Activated naive CD8-positive, alpha-beta T cell (primary cell): ENCODE results near the gene TNFRSF21.
"Not testable (repeated sequence)": the region's sequence is repeated elsewhere in the genome, so short reads cannot be mapped to it uniquely, and the experiment has no call there.

Experiments used
- H3K27ac Mint-ChIP-seq: one replicate; pipeline ENCODE4 v1.8.0; 2021; ENCODE audit warnings: mixed read lengths
- H3K27me3 Mint-ChIP-seq: one replicate; pipeline ENCODE4 v1.8.0; 2021; ENCODE audit warnings: mixed read lengths
- H3K36me3 Mint-ChIP-seq: one replicate; pipeline ENCODE4 v1.8.0; 2021; ENCODE audit warnings: mixed read lengths
- H3K4me1 Mint-ChIP-seq: one replicate; pipeline ENCODE4 v1.8.0; 2021; ENCODE audit warnings: low read depth, mixed read lengths
- H3K4me3 Mint-ChIP-seq: one replicate; pipeline ENCODE4 v1.8.0; 2021; ENCODE audit warnings: mild to moderate bottlenecking, mixed read lengths
- H3K9me3 Mint-ChIP-seq: one replicate; pipeline ENCODE4 v1.8.0; 2021; ENCODE audit warnings: low read depth, mixed read lengths

Gene TNFRSF21

DNA sequence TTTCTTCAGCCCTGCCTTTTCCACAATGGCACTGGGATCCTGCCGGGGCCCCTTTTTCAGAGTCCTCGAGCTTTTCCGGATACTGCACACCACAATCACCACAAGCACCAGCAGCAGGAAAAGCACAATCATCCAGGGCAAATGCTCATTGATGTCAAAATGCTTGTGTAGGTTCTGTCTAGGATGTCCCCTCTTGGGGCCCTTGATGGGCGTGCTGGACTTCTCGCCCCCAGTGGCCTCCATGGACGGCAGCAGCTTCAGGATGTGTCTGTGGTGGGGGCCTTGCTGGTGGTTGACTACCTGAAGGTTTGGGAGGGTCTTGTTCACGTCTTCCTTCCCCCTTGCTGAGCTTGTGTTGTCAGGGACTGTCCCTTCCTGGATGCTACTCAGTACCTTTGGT is 25.7 kb downstream of the TNFRSF21 start:
- Mint-ChIP-seq H3K27ac (no peak overlapping the region), H3K27me3 (peaks cover 2% of the 10 kb centered on the region), H3K36me3 (no peaks in the 10 kb centered on the region)

DNA sequence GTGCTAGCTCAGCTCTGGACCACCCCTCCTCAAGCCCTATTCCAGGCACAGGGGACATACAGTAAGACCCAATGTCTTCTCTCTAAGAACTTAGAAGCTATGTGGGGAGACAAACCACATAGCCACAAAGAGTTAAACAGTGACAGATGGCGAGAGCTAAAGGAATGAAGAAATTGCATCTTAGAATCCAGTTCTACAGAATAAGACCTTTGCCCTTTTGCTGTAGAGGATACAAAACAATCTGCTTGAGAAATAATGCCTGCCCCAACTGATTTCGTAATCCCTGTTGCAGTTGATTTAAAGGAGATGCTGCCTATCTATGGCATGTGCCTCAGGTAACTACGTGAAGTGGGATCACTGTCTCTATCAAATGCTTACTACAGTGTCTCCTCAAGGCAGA is 31.2 kb downstream of the TNFRSF21 start:
- Mint-ChIP-seq H3K9me3 (no peaks in the 10 kb centered on the region), H3K27me3 (no peaks in the 10 kb centered on the region), H3K4me1 (no peaks in the 10 kb centered on the region), H3K4me3 (no peak overlapping the region), H3K27ac (no peak overlapping the region), H3K36me3 (no peaks in the 10 kb centered on the region)

More for the DNA sequence above, 25.7 kb downstream of the TNFRSF21 start:
- Mint-ChIP-seq H3K9me3 (no peaks in the 10 kb centered on the region), H3K4me1 (no peaks in the 10 kb centered on the region), H3K4me3 (no peak overlapping the region)

DNA sequence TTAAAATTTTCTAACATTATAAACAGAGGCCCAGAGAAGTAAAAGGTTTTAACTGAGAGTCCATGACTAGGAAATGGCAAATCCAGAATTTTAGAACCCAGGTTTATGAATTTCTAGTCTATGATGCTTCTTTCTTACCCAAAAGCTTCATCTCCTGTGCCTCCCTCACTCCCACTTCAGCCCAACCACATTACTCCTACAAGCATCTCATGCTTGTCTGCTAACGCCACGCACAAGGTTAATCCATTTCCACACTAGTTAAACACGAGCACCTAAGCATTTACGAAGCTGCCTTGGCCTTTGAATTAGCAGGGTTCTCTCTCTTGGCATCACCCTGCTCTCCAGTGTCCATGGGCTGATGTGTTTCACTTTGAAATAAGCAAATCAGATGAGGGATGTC is 32.0 kb downstream of the TNFRSF21 start:
- Mint-ChIP-seq H3K27me3 (no peaks in the 10 kb centered on the region), H3K27ac (no peak overlapping the region), H3K4me3 (no peak overlapping the region), H3K4me1 (no peaks in the 10 kb centered on the region), H3K9me3 (no peaks in the 10 kb centered on the region), H3K36me3 (no peaks in the 10 kb centered on the region)

DNA sequence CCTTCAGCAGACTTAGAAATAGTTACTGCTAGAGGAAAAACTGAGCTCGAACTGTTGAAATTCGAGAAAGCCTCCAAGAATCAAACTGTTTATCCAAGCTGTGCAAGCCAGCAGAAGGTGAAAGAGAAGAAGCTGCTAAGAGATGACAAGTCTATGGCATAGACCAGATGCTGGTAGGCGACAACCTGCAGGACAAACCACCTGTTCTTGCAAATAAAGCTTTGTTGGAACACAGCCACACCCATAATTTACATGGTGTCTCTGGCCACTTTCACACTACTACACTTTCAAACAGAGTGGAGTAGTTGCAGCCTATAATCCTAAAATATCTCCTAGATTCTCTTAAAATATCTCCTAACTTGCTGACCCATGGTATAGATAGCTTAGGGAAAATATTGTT is 33.3 kb downstream of the TNFRSF21 start:
- Mint-ChIP-seq H3K27ac (no peak overlapping the region), H3K27me3 (no peaks in the 10 kb centered on the region), H3K4me1 (no peaks in the 10 kb centered on the region), H3K4me3 (no peak overlapping the region), H3K36me3 (no peaks in the 10 kb centered on the region), H3K9me3 (no peaks in the 10 kb centered on the region)

DNA sequence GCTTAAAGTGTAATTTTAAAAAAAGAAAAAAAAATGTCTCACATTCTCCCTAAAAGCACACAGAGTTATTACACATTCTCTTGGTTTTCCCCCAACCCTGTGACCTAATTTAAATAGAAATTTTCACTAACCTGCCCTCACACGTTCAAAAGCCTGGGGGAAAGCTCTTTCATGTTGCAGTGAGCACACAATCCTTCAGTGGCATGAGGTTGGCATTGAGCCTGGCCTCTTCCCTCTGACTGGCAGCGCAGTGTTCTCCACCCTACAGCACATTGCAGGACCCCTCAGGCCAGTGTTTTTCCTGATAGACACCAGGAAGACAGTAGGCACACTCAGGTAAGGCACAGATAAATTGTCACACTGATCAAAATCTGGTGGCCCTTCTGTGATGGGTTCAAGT is 34.1 kb downstream of the TNFRSF21 start:
- no peaks in the 10 kb centered on the region for H3K4me1 Mint-ChIP-seq
- H3K4me3 Mint-ChIP-seq: no peak overlapping the region
- H3K27ac Mint-ChIP-seq: no peak overlapping the region
- H3K27me3 Mint-ChIP-seq: no peaks in the 10 kb centered on the region
- H3K36me3 Mint-ChIP-seq: no peaks in the 10 kb centered on the region
- no peaks in the 10 kb centered on the region for H3K9me3 Mint-ChIP-seq

DNA sequence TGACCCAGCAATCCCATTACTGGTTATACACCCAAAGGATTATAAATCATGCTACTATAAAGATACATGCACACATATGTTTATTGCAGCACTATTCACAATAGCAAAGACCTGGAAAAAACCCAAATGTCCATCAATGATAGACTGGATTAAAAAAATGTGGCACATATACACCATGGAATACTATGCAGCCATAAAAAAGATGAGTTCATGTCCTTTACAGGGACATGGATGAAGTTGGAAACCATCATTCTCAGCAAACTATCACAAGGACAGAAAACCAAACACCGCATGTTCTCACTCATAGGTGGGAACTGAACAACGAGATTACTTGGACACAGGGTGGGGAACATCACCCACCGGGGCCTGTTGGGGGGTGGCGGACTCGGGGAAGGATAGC is 34.6 kb downstream of the TNFRSF21 start:
- H3K9me3 Mint-ChIP-seq, H3K4me3 Mint-ChIP-seq, H3K36me3 Mint-ChIP-seq, H3K27ac Mint-ChIP-seq, H3K27me3 Mint-ChIP-seq, H3K4me1 Mint-ChIP-seq: not testable (repeated sequence)

DNA sequence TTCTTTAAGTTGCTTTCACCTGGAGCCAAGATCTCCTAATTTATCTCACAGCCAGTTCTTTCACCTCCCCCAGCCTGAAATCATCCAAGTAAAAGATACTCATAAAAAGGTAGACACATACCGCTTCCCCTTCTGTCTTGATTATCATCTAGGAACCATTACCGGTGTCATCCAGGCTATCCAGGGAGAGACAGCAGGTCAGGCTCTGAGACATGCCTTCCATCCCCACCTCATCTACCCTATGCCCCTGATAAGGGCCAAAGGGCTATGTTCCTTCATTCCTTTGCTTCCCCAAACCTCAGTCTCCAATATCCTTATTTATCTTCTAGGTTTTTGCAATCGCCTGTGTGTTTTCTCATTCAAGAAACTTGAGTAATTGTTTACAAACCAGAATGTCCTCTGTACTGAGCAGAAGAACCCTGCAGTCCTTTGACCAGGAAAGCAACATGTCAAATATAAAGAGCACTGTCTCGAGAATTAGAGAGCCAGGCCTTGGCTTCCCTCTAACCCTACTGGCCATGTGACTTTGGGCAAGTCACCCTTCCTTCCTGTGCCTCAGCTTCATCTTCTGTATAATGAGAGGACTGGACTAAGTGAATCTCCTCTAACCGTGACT is 41.0 kb downstream of the TNFRSF21 start:
- Mint-ChIP-seq H3K36me3 (no peaks in the 10 kb centered on the region), H3K4me3 (no peak overlapping the region), H3K4me1 (no peaks in the 10 kb centered on the region), H3K27ac (no peak overlapping the region), H3K9me3 (no peaks in the 10 kb centered on the region), H3K27me3 (no peaks in the 10 kb centered on the region)

DNA sequence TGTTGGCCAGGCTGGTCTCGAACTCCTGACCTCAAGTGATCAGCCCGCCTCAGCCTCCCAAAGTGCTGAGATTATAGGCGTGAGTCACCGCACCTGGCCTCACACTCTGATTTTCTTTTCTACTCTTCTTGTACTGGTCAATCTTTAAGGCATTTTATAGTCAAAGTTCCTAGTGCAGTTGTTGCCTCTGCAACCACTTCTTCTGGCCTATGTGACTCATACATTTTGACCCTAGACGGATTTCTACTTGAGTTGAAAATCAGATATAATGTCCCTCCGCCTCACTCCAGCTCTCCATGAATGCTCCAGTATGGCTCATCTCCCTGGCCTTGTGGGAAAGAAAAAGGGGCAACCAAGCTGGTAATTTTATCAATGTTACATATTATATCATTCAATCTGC is 42.4 kb downstream of the TNFRSF21 start:
- Mint-ChIP-seq H3K27ac (no peak overlapping the region), H3K4me1 (no peaks in the 10 kb centered on the region), H3K27me3 (no peaks in the 10 kb centered on the region), H3K4me3 (no peak overlapping the region), H3K36me3 (no peaks in the 10 kb centered on the region), H3K9me3 (no peaks in the 10 kb centered on the region)

DNA sequence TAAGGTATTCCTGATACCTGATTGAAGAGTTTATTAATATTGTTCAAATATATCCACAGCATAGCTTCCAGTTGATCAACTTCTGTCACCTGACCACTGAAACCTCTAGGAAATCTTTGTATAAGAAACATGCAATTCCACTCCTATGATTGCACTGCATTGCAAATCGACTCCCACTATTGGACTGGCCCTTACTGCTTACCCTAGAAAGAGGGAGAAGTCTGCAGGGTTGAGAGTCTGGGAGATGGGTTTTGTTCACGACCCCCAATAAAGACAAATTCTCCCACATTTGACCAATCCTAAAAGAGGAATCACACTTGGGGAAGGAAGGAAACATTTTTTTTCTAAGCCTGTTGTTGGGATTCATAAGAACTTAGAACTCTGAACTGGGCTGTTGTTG is 43.7 kb downstream of the TNFRSF21 start:
- Mint-ChIP-seq H3K4me3 (no peak overlapping the region), H3K27me3 (no peaks in the 10 kb centered on the region), H3K9me3 (no peaks in the 10 kb centered on the region), H3K4me1 (no peaks in the 10 kb centered on the region), H3K27ac (no peak overlapping the region), H3K36me3 (no peaks in the 10 kb centered on the region)

DNA sequence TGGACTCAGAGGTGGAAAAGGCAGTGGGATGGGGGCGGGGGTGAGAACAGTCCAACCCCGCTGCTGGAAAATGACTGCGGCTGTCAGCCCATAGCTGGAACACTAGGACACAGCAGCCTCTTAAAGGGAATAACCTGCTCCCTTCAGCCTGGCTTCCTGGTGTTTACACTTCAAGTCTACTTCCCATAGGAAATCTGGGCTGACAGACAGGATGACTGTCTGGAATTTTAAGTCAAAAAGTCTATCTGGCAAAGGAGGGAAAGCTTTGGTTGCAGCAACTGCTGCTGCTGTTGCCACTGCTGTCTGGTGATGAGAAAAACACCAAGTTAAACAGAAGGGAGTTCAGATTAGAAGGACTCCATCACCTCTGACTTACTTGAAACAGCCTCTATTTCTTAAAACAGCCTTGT is 44.9 kb downstream of the TNFRSF21 start:
- Mint-ChIP-seq H3K36me3 (no peaks in the 10 kb centered on the region), H3K4me1 (no peaks in the 10 kb centered on the region), H3K27me3 (no peaks in the 10 kb centered on the region), H3K4me3 (no peak overlapping the region), H3K9me3 (no peaks in the 10 kb centered on the region), H3K27ac (no peak overlapping the region)

DNA sequence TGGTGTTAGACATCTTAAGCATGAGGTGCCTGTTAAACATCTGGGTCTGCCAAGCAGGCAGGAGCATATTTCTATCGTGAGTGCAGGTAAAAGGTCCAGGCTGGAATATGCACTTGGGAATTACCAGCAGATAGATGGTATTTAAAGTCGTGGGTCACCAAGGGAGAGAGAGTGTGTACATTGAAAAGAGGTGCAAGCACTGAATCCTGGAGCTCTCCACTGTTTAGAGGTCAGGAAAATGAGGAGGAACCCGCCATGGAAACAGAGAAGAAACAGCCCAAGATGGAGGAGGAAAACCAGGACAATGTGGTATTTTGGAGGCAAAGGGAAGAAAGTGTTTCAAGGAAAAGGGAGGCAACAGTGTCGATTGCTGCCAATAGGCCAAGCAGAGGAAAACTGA is 46.4 kb downstream of the TNFRSF21 start:
- H3K27ac Mint-ChIP-seq: no peak overlapping the region
- no peaks in the 10 kb centered on the region for H3K36me3 Mint-ChIP-seq
- H3K4me3 Mint-ChIP-seq: no peak overlapping the region
- H3K9me3 Mint-ChIP-seq: no peaks in the 10 kb centered on the region
- H3K27me3 Mint-ChIP-seq: no peaks in the 10 kb centered on the region
- no peaks in the 10 kb centered on the region for H3K4me1 Mint-ChIP-seq

DNA sequence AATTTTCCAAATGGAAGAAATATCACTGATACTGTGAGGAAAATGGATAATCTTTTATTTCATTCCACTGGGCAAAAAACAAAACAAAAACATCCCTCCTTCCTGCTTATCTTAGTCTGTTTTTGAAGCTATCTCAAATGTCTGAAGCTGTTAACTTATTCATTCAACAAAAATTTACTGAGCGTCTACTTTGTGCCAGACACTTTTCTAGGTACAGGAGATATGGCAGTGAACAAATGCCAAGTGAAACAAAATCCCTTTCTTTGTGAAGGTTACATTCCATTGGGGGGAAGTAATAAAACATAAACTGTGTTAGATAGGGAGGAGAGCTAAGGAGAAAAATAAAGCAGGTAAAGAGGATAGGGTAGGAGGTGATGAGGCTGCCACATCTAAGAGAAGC is 47.5 kb downstream of the TNFRSF21 start:
- no peaks in the 10 kb centered on the region for H3K27me3 Mint-ChIP-seq
- no peak overlapping the region for H3K27ac Mint-ChIP-seq
- no peaks in the 10 kb centered on the region for H3K4me1 Mint-ChIP-seq
- H3K9me3 Mint-ChIP-seq: no peaks in the 10 kb centered on the region
- H3K36me3 Mint-ChIP-seq: no peaks in the 10 kb centered on the region
- H3K4me3 Mint-ChIP-seq: no peak overlapping the region

DNA sequence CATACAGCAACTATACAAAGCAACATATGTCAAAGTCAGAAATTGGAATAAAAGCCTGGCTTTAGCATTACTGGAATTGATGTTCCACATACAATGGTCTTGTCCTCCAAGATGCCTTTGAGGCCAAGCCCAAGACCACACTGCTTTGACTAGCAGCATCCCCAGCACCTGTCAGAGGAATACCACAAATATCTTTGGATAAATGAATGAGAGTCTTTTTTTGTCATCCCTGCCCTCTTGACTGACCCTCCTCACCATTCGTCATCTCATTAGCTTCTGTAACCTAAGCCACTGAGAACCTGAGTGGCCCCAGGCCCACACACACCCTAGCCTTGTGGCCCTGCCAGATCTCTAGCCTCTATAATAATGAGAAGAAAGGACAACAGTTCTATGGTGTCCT is 48.5 kb downstream of the TNFRSF21 start:
- Mint-ChIP-seq H3K9me3 (no peaks in the 10 kb centered on the region), H3K27me3 (no peaks in the 10 kb centered on the region), H3K4me1 (no peaks in the 10 kb centered on the region), H3K27ac (no peak overlapping the region), H3K4me3 (no peak overlapping the region), H3K36me3 (no peaks in the 10 kb centered on the region)

DNA sequence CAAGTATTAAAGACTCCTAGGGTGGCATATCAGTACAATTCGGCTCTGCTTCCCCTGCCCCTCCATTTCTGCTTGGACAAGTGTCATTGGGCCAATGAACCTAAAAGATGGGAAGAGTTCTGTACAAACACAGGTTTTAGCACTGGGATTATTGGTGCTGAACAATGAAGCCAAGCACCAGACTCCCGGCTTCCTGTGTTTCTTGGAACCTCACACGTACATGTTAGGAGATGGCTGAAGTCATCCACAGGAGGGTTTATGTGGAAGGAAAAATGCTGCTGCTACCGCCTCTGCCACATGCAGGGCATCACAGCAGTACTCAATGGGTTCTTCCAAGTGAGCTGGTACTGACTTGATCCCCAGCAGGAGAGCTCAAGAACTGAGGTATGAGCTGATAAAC is 49.7 kb downstream of the TNFRSF21 start:
- Mint-ChIP-seq H3K36me3 (no peaks in the 10 kb centered on the region), H3K4me3 (no peak overlapping the region), H3K9me3 (no peaks in the 10 kb centered on the region), H3K27ac (no peak overlapping the region), H3K27me3 (no peaks in the 10 kb centered on the region), H3K4me1 (no peaks in the 10 kb centered on the region)

DNA sequence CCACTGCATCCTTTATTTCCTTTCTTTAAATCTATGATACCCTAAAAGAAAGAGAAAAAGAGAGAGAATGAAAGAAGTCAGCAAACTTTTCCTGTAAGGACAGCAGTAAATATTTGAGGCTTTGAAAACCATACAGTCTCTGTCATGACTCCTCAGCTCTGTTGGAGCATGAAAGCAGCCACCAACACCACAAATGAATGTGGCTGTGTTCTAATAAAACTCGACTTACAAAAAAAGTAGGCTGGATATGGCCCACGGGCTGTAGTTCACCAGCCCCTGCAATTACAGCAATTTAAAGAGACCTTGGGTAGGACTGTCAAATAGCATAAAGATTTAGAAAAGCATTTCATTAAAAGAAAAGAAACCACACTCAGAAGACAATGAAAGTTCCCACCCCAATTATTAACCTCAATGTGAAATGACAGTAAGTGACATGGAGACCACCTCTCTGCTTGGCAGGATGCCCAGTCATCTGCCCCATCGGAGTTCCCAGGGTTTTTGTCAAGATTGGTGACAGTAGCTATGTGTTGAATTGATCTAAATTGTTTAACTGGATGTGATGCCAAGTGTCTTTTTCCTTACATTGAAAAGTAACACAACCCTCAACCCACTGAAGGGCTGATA is 50.9 kb downstream of the TNFRSF21 start:
- H3K27me3 Mint-ChIP-seq: peaks cover 2% of the 10 kb centered on the region
- H3K4me3 Mint-ChIP-seq: no peak overlapping the region

DNA sequence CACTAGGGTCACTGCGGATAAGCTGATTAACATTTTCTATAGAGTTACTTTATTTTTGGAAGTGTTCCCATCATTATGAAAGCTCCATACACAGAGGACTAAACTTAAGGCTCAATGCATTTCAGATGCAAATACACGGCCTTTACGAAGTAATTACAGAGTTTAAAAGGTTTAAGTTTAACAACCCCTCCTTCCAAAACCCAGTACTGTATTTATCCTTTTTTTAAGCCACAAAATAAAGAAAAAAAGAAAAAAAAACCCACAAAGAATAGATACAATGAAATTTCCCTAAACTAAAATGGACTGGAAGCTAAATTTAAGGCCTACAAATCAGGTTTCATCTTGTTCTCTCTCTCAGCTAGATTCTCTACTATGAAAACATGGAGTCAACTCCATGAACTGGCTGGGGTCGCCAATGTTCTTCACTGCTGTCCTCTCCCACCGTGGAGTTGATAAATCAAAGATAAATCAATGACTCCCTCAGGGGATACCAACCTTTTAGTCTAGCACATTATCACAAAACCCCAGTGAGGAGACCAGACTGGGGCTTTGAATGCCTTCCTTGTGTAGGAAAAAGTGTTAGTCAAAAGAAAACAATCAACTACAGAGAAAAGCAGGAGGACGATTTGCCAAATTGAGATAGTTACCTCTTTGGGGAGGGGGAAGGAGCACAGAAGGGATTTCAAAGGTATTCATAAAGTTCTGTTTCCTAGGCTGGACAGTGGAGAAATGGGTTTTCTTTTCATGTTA is 52.5 kb downstream of the TNFRSF21 start:
- no peak overlapping the region for H3K4me3 Mint-ChIP-seq
- H3K36me3 Mint-ChIP-seq: no peaks in the 10 kb centered on the region
- no peaks in the 10 kb centered on the region for H3K9me3 Mint-ChIP-seq
- peaks cover 2% of the 10 kb centered on the region for H3K27me3 Mint-ChIP-seq
- H3K27ac Mint-ChIP-seq: no peak overlapping the region
- peaks cover 2% of the 10 kb centered on the region for H3K4me1 Mint-ChIP-seq

More for the DNA sequence above, 50.9 kb downstream of the TNFRSF21 start:
- Mint-ChIP-seq H3K27ac (no peak overlapping the region), H3K36me3 (no peaks in the 10 kb centered on the region), H3K4me1 (no peaks in the 10 kb centered on the region), H3K9me3 (no peaks in the 10 kb centered on the region)
